OCI-M2 (cell line): Measurements from ENCODE around the gene SND1.

Source experiments
- DNase-seq: peaks from one replicate; lab custom pipeline; 2025; ENCODE audit not compliant: unreplicated experiment; lab: John Stamatoyannopoulos, UW

Gene SND1

GRCh38 chr7:128031901-128032604 lies 380.1 kb downstream of the SND1 start:
- DNase-seq = no peak

DNA sequence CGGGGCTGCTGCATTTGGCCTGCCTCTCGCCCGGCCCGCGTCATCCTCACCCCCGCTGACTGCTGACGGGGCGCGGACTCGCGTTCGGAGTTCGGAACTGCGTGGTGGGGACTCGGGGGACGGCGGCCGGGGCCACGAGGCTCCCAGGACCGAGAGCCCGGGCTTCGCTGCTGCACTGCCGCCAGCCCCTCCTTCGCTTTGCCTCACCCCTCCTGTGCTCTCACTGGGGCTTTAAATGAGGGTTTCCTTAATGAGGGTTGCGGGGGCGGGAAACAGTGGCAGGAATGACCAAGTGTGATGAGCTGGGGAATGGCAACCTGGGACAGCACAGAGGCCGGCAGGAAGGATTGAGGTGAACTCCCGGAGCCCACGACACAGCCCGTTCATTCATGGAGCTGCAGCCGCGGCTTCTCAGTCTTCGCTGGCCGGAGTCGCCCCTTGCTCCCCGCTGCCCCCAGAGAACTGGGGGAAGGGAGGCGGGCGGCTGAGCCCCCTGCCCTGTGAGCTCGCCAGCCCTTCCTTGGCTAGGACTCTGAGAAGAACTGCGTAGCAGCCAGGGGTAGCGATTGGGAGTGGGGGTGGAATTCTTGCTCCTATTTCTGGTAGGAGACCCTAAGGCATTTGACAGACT lies 380.7 kb downstream of the SND1 start:
- no peak for DNase-seq

GRCh38 chr7:128033246-128033645 lies 381.3 kb downstream of the SND1 start:
- no peak for DNase-seq

DNA sequence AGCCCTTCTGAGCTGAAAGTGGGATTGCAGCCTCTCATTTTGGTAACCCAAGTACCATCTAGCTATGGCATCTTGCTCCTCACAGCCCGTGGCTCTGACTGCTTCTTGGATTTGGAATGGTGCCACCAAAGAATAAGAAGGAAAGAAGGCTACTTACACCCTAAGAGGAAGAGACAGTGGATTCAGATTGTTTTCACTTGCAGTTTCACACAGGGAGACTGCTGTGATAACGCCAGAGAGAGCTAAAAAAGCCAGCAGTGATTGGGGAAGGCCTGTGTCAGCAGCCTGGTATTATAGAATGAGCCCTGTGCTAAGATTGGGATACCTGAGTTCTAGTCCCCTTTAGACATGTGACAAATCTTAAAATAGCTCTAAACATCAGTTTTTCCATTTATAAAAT lies 382.8 kb downstream of the SND1 start:
- no peak for DNase-seq

GRCh38 chr7:128035712-128036111 lies 383.7 kb downstream of the SND1 start:
- no peak for DNase-seq

- no peak for DNase-seq
Observed at GRCh38 chr7:128036226-128036940, 384.4 kb downstream of the SND1 start.

DNA sequence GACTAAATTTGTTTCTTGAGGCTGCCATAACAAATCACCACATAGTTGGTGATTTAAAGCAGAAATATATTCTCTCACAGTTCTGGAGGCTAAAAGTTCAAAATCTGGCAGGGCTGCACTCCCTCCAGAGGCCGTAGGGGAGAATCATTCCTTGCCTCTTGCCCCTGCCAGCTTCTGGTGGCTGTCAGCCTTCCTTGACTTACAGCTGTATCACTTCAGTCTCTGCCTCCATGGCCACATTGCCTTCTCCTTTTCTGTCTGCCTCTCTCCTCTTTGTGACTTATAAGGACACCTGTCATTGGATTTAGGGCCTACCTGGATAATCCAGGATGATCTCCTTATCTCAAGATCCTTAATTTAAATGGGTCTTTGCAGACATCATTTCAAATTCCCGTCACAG lies 385.1 kb downstream of the SND1 start:
- DNase-seq = no peak

DNA sequence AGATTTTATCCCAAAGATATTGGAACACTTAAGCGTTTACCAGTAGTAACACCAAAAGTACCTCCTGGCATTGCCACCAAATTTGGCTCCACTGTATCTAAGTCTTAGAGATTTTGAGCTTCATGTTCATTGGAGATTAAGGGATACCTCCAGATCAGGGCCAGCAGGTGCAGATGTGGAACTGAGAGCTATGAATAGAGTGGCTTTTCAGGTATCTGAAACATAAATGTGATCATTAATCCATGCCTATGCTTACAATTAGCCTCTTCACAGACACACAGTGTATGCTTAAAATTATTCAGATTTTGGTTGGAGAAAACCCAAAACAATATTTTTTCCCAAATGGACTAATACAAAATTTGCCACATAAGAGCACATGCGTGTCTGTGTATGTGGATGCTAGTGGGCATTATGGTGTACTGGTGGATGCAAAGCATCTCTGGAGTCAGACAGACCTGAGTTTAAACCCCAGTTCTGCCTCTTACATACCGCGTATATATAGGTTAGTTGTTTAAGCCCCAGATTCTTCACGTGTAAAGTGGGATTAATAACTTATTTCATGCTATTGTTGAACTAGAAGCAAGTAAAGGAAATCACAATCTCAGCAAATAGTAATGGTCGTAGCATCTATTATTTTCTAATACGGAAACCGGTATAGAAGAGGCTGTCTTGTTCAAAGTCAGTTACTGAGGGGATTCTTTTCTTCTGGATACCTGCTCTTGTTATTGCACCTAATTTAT lies 386.1 kb downstream of the SND1 start:
- no peak for DNase-seq

- no peak for DNase-seq
Observed at GRCh38 chr7:128039544-128039953, 387.6 kb downstream of the SND1 start.

DNA sequence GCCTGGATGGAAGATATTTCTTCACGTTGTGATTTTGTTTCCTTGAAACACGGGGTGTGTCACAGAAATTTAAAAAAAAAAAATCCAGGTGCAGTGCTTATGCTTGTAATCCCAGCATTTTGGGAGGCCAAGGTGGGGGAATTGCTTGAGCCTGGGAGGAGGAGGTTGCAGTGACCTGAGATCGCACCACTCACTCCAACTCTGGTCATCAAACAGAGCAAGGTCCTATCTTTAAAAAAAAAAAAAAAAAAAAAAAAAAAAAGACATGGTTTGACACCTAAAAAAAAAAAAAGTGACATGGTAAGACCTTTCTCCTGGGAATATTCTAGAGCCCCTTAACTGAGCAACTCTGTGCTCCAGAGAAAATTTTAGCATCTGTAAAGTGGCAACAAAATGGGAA lies 388.2 kb downstream of the SND1 start:
- no peak for DNase-seq

GRCh38 chr7:128041203-128041602 lies 389.2 kb downstream of the SND1 start:
- DNase-seq = no peak

- no peak for DNase-seq
Observed at GRCh38 chr7:128042012-128042411, 390.0 kb downstream of the SND1 start.

DNA sequence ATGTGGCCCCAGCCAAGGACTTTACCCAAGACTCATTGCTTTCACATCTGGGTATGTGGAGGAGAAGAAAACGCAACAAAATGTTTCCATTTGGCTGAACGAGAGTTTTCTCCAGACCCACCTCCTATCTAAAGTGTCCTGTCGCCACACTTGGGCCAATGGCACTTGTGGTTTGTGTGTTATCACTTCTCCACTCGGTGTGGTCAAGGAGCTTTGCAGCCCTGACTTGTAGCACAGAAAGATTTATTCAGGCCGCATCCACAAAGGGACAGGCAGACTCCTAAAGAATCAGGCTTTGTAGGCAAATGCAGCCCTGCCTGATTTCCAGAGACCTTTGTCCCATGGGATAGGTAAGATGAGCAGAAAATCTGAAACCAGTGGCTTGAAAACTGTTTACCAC lies 392.1 kb downstream of the SND1 start:
- DNase-seq = no peak

- DNase-seq = no peak
Observed at GRCh38 chr7:128045158-128045557, 393.2 kb downstream of the SND1 start.

GRCh38 chr7:128045766-128046165 lies 393.8 kb downstream of the SND1 start:
- no peak for DNase-seq

GRCh38 chr7:128052404-128052803 lies 400.4 kb downstream of the SND1 start:
- no peak for DNase-seq

DNA sequence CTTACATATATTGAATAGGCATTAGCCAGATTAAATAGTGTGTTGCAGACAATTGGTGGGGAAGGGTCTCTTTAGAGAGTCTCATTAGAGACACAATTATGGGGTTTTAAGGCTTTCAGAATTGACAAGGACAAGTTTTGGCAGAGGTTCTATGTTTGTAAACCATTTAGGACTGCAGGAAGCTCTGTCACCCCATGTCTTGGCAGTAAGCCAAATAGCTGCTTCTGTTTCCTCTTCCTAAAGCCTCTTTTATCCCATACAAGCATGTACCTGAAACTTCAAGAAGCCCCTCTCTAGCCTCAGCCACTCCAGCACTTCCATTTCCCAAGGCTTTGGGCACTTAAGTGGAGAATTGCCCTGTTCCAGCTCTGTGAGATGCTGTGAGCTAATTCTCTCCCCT lies 401.0 kb downstream of the SND1 start:
- no peak for DNase-seq

- no peak for DNase-seq
Observed at GRCh38 chr7:128053991-128054390, 402.0 kb downstream of the SND1 start.

- DNase-seq = no peak
Observed at GRCh38 chr7:128054511-128054910, 402.5 kb downstream of the SND1 start.

DNA sequence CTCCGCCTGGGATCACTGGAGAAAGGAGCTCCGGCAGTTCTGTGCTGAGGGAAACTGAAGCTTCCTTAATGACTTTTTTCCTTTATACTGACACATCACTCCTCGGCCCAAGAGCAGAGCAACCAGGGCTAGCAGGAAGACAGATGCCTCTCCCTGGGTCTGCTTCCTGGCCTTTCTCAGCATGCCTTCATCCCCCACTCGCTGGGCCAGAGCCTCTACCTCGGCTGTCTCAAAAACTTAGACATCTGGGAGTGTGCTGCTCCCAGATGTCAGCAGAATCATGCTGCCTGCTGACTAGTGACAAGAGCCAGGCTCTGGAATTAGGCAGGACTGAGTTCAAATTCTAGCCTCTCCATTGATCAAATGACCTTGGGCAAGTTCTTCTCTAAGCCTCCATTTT lies 403.6 kb downstream of the SND1 start:
- DNase-seq = no peak

DNA sequence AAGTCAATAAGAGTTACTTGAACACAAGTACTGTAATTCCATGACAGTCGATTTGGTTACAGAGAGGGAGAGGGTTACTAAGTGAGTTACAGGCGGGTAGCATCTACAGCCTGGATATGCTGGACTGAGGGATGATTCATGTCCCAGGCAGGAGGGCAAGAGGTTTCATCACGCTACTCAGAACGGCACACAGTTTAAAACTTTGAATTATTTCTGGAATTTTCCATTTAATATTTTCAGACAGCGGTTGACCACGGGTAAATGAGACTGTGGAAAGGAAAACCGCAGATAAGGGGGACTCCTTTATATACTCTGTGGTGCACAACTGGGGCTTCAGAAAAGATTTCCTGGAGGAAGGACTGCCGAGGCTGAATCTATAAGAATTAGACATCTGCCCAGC lies 404.9 kb downstream of the SND1 start:
- no peak for DNase-seq

- no peak for DNase-seq
Observed at GRCh38 chr7:128057909-128058308, 405.9 kb downstream of the SND1 start.
